IPS-NIHi11 (cell line): ENCODE results near the gene HAUS6.
"Not testable (repeated sequence)": the region's sequence is repeated elsewhere in the genome, so short reads cannot be mapped to it uniquely, and the experiment has no call there.

Experiments used
- DNase-seq: peaks from one replicate; pipeline ENCODE4 v3.0.0; 2012; ENCODE audit warnings: mixed read lengths, low spot score

The HAUS6 gene

DNA sequence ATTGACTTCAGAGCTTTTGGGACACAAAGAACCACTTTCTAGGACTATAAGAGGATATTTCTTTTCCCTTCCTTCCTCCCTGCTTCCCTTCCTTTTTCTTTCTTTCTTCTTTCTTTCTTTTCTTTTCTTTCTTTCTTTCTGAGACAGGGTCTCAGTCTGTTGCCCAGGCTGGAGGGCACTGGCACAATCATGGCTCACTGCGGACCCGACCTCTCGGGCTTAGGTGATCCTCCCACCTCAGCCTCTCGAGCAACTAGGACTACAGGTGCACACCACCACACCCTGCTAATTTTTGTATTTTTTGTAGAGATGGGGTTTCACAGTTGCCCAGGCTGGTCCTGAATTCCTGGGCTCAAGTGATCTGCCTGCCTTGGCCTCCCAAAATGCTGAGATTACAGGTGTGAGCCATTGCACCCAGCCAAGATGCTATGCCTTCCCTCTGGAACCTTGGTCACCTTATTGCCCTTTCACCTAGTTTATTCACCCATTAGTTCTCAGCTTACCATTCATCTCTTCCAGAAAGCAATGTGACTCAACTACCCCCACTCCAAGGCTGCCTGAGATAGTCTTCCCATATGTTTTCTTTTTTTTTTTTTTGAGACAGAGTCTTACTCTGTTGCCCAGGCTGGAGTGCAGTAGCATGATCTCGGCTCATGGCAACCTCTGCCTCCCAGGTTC is 14.5 kb upstream of the HAUS6 start:
- no peak for DNase-seq

DNA sequence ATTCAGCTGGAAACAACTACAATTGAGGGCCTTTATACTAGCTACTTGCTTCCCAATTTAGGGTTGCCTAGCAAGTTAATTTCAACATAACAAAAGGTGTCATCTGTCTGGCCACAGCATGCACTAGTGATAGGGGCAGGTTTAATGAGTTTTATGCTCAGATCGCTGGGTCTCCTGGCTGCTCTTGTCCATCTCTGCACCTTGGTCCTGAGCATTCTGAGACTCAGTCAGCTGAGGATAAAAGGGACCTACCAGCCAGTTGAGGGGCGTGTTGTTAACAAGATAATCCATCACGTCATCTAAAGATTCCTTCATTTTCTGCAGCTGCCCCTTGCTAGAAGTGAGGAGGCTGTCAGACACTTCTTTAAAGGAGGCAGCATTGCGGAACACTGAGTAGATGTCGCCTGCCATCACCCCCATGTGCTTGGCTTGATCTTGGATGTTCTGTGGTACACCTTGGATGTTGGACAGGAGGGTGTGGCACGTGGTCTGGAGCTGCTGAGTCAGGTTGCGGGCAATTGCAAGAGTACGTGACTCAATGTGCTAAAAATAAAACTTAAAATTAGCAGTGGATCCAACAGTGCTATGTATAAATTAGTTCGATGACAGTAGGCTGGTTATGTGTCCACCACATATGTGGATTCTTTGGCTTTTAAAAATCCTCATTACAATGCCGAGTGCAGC is 13.5 kb upstream of the HAUS6 start:
- no peak for DNase-seq

DNA sequence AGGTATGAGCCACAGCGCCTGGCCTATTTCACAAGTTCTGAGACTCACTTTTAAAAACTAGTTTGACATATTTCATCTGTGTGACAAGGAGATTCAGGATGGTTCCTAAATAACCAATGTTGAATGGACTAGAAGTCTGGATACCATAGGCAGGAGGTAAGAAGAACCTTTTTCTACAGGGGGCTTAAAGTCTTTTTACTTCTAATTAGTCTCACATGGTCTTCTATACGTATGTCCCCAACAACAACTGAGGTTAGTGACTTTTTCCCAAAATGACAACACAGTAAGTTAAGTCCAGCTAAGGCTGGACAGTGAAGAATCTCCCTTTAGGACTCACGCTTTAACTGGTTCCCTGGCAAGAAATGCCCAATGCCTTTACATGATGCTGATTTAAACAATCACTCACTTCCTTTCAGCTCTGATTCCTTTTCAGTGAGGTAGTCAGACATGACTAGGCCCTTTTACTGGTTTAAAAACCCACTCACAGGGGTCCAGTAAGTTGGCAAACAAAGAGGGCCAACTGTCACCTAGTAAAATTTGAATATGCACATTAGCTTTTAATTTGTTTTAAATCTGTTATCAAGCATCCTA is 12.1 kb upstream of the HAUS6 start:
- DNase-seq = no peak

DNA sequence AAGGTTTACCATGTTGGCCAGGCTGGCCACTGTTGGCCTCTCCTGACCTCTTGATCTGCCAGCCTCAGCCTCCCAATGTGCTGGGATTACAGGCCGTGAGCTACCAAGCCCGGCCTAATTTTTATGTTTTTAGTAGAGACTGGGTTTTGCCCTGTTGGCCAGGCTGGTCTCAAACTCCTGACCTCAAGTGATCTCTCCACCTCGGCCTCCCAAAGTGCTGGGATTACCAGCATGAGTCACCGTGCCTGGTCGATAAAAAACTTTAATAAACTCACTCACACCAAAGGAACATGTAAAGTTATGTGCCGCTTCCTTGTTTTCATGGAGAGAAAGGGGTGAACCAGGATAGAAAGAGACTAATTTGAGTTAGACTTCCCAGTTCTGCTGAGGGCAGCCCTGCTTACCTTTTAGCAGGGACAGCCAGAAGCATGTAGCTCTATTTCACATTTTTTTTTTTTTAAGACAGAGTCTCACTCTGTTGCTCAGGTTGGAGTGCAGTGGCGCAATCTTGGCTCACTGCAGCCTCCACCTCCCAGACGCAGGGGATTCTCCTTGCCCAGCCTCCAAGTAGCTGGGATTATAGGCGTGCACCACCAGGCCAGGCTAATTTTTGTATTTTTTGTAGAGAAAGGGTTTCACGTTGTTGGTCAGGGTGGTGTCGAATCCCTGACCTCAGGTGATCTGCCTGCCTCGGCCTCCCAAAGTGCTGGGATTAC is 11.4 kb upstream of the HAUS6 start:
- no peak for DNase-seq

DNA sequence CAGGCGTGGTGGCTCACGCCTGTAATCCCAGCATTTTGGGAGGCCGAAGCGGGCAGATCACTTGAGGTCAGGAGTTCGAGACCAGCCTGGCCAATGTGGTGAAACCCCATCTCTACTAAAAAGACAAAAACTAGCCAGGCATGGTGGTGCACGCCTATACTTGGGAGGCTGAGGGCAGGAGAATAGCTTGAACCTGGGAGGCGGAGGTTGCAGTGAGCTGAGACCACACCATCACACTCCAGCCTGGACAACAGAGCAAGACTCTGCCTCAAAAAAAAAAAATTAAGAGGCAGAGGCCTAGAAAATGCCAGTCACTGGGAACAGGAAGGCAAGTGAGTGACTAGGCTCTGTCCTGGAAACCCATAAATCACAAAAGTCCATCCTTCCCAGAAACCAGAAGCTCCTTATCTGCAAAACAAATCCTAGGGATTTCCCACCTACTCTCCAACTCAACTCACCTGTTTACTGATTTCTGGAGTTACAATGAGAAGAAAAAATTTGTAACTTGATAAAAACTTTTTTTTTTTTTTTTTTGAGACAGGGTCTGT is 10.4 kb upstream of the HAUS6 start:
- DNase-seq = not testable (repeated sequence)

DNA sequence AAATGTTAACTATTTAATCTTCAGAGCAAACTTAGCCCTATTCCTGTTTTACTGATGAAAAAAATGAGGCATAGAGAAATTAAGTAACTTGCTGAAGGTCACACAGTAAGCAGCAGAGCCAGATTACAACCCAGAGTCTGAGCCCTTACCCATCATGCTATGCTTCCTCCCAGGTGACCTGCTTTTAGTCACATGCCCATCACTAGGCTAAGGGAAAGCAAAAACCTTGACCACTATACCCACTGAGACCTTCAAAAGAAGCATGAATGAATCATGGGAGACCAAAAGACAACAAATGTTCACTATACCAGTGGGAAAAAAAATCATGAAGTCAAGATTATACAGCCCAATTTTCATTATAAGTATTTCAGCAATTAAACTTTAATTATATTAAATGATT is 5.3 kb upstream of the HAUS6 start:
- DNase-seq = no peak

DNA sequence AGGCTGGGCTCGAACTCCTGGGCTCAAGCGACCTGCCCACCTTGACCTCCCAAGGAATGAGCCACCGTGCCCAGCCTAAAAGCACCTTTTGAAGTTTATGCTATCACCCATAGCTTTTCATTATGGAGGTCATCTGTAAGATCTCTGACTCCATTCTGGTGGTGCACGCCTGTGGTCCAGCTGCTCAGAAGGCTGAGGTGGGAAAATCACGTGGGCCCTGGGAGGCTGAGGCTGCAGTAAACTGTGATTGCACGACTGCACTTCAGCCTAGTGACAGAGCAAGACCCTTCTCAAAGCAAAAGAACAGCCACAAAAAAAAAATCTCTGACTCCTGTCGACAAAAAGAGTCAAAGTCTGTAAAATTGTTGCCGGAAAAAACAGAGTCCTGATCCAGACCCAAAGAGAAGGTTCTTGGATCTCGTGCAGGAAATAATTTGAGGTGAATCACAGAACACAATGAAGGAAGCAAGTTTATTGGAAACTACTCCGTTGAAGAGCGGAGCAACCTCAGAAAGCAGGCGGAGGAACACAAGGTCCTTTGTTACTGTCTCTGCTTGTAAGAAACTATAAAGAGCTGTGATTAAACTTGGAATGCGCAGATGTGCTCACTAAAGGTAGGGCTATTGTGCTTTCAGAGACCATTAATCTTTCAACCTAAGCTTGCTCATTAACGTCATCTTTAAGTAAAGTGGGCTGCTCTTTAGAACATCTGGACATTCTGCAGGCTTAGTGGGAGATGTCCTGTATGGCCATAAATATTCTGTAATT is 2.0 kb upstream of the HAUS6 start:
- DNase-seq = no peak

DNA sequence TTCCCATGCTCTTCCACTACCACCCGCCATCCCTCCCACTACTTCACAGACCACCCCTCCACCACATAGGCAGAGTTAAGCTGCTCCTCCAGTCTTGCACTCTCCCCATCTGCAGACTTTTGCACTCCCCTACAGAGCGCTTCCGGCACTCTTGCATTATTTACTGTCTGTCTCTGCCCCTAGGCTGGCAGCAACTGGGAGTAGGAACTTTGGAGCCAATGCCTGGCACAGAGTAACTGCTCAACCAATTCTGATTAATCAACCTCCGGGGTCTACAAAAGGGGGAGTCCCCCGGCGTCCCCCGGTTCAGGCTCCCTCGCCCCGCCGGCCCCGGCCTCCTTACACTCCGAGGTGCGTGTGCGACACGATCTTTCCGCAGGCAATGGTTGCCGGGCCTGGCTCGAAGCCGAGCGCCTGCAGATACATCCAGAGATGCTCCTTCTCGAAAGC is 498 bp downstream of the HAUS6 start:
- DNase-seq = peak; percentile 47

DNA sequence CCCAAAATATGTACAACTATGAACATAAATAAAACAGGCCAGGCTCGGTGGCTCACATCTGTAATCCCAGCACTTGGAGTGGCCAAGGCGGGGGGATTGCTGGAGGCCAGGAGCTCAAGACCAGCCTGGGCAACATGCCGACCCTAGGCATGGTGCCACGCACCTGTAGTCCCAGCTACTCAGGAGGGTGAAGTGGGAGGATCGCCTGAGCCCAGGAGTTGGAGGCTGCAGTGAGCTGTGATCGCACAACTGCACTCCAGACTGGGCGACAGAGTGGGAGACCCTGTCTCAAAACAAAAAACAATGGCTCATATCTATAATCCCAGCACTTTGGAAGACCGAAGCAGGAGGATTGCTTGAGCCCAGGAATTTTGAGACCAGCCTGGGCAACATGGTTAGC is 1.5 kb downstream of the HAUS6 start:
- DNase-seq = no peak

DNA sequence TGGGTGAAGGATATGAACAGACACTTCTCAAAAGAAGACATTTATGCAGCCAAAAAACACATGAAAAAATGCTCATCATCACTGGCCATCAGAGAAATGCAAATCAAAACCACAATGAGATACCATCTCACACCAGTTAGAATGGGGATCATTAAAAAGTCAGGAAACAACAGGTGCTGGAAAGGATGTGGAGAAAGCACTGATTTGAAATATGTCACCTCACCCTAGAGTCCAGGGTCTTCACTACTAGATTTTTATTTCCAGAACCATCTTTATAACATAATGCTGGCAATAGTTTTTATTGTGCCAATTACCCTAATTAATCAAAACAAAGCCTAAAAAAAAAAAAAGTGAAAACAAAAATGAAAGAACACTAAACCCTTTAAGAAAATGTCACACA is 5.3 kb downstream of the HAUS6 start:
- DNase-seq = not testable (repeated sequence)

DNA sequence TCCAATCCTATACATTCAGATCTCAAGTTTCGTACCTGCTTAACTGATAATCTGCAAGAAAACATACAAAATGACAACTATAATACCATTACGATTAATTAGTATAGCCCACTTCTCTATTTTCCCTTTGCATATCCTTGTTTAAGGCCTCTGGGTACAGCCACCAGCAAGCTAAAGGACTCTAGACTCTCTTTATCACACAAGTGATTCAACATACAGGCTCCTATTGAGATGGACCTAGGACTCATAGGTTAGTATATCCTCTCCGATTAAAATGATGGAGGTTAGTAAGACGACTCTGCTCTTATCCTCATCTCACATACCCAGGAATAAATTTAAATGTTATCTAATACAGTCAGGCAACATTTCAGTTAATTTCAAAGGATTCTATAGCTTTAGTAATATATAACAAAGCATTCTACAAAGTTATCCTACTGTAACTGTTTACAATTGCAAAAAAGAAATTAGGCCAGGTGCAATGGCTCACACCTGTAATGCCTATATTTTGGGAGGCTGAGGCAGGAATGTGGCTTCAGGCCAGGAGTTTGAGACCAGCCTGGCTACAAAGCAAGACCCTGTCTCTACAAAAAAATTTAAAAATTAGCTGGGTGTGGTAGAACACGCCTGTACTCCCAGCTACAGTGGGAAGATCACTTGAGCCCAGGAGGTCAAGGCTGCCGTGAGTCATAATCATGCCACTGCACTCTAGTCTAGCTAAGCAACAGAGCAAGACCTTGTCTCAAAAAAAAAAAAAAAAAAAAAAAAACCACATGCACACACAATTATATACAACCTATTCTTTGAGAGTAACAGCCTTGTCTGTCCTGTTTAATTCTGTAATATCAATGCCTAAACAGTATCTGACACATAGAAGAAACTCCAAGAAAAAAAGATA is 15.4 kb downstream of the HAUS6 start:
- no peak for DNase-seq

DNA sequence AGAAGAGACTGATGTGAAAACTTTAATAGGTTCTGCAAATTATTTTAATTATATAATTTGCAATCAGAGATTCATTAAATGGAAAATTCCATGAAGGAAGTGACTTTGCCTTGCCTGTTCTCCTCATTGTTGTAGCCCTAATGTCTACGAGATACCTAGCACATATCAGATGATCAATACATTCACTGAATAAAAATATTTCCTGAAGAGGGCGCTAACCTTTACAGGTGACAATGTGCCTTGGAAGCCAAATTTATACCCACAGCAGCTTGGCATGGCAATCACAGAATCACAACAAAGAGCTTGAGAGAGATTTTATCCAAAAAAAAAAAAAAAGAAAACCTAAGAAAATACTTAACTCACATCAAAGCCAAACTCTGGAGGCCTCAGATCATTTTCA is 17.4 kb downstream of the HAUS6 start:
- DNase-seq = peak; percentile 55

DNA sequence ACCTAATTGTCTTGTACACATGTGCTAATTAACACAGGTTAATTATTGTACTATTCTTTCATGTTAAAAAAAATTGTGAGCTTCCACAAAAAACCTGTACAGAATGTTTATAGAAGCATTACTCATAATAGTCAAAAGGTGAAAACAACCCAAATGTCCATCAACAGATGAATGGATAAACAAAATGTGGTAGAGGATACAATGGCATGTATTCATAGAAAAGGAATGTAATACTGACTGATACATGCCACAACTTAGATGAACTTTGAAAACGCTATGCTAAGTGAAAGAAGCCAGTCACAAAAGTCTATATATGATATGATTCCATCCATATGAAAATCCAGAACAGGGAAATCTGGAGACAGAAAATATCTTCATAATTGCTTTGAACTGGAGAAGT is 27.9 kb downstream of the HAUS6 start:
- no peak for DNase-seq

DNA sequence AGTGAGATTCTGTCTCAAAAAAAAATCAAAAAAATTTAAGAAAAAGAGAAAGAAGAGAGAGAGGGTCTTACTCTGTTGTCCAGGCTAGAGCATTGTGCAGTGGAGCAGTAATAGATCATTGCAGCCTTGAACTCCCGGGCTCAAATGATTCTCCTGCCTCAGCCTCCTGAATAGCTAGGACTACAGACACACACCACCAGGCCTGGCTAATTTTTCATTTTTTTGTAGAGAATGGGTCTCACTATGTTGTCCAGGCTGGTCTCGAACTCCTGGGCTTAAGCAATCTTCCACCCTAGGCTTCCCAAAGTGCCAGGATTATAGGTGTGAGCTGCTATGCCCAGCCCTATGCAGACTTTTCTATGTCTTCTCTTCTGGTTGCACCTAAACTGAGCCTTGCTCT is 28.5 kb downstream of the HAUS6 start:
- no peak for DNase-seq

DNA sequence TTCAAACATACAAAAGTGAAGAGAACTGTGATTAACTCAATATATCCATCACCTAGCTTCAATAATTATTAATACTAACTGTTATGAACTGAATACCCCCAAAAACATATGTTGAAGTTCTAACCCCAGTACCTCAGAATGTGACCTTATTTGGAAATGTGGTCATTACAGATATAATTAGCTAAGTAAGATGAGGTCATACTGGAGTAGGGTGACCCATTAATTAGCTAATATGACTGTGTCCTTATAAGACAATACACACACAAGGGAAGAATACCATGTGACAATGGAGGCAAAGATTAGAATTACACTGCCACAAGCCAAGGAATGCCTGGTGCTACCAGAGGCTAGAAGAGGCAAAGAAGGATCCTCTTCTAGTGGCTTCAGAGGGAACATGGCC is 45.7 kb downstream of the HAUS6 start:
- DNase-seq = no peak

DNA sequence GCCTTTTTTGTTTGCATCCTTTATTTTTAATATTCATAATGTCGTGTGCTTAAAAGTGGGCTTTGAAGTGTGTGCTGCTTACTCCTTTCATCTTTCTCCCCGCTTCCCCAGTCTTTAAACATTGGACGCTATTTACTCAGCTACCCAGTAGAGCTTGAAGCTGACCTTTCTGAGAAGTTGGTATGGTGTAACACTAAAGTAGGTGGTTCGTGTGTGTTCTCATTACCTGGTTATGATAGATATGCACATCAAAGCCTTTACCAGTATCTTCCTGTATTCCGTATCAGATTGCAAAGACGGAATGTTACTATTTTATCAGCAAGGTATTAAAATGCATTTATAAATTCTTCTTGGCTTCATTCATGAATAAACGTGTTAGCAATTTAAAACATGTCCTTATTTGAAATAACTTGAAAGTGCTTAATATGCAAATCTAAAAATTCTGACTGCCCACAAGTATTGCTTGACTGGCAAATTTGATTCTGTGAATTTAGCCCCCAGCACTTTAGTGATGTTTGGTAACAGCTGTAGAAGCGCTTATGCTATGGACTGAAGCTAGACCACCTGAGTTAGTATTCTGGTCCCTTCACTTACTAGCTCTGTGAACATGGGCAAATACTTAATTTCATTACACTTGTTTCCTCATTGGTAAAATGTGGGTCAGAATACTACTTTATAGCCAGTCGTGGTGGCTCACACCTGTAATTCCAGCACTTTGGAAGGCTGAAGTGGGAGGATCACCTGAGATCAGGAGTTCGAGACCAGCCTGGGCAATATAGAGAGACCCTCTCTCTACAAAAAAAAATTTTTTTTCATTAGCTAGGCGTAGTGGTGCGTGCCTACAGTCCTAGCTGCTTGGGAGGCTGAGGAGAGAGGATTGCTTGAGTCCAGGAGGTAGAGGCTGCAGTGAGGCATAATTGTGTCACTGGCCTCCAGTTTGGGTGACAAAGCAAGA is 51.8 kb downstream of the HAUS6 start:
- no peak for DNase-seq

DNA sequence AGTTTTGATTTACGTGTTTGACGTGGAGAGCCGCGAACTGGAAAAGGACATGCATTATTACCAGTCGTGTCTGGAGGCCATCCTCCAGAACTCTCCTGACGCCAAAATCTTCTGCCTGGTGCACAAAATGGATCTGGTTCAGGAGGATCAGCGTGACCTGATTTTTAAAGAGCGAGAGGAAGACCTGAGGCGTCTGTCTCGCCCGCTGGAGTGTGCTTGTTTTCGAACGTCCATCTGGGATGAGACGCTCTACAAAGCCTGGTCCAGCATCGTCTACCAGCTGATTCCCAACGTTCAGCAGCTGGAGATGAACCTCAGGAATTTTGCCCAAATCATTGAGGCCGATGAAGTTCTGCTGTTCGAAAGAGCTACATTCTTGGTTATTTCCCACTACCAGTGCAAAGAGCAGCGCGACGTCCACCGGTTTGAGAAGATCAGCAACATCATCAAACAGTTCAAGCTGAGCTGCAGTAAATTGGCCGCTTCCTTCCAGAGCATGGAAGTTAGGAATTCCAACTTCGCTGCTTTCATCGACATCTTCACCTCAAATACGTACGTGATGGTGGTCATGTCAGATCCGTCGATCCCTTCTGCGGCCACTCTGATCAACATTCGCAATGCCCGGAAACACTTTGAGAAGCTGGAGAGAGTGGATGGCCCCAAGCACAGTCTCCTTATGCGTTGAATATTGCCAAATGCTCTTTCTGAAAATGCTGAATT is 52.6 kb downstream of the HAUS6 start:
- no peak for DNase-seq

DNA sequence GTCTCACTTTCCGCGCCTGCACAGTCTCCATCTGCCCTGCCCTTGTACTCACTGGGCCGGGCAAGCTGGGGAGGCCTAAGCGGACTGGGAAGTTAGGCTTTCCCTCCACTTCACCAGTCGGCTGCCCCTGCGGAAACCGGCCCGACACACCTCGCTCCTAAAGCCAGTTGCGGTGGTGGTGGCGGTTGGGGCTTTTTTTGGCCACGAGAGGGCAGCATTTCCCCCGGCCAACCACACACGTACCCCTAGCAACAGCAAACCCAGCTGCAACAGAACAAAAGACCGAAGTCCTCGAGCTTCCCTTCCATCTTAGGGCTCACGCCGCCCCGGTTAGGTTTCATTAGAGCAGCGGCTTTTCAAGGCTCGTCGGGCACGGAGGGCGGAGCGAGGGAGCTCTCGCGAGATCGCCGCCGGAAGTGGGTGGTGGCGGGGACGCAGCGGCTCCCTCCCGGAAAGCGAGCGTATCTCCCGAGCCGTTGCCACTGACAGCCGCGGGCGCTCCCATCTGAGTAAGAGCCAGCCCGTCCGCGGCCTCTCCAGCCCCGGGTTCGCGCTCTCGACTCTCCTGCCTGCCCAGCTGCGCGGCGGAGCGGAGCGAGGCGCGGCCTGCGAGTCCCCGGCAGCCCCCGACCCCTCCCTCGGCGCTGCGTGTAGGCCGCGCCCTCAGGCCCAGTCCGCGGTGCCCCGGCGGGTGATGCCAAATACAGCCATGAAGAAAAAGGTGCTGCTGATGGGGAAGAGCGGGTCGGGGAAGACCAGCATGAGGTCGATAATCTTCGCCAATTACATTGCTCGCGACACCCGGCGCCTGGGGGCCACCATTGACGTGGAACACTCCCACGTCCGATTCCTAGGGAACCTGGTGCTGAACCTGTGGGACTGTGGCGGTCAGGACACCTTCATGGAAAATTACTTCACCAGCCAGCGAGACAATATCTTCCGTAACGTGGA is 53.5 kb downstream of the HAUS6 start, which contains the start of gene RRAGA:
RRAGA (plus strand) TSS at position 462 of the 951 bp plus-strand sequence; CDS start at position 695, 233 bp downstream.
- DNase-seq = peak; percentile 95
